DMS114 treated with DMSO at 0.1 percent for 48 hours (cell line): ENCODE results near the gene GAS1.

ENCODE experiments used
- DNase-seq: peaks from one replicate; lab custom pipeline; 2025; ENCODE audit not compliant: unreplicated experiment; lab: John Stamatoyannopoulos, UW

GAS1 gene

GRCh38 chr9:86947146-86948073, at the start of gene GAS1:
Gene GAS1 (minus strand): TSS chr9:86947506. CDS start chr9:86946779, 727 bp downstream.
- peak; percentile 92 for DNase-seq

DNA sequence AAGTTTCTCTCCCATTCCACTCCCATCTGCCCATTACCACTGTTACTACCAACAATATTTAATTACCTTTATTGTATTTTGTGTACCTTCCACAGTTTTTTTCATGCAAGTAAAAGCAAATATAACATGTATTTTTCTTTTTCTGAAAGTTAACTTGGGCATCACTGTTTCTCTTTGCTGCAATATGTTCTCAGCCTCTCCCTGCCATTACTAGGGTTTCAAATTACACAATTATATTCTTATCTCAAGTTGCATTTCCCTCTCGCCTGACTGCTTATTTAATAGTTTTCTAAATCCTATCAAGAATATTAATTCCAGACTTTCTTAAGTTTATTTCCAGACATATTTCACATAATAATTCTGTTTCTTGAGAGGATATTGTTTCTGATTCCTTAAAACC, 46.9 kb upstream of the GAS1 start:
- no peak for DNase-seq

DNA sequence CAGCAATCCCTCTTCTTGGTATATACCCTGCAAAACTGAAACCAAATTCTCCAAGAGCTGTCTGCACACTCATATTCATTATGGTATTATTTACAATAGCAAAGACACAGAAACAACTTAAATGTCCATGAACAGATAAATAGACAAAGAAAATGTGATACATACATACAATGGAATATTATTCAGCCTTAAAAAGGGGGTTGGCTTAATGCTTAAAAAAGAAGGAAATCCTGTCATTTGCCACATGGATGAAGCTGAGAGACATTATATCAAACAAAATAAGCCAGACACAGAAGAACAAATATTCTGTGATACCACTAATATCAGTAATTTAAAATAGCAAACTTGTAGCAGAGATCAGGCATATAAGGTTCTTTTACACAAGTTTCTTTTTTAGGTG, 46.5 kb upstream of the GAS1 start:
- no peak for DNase-seq

DNA sequence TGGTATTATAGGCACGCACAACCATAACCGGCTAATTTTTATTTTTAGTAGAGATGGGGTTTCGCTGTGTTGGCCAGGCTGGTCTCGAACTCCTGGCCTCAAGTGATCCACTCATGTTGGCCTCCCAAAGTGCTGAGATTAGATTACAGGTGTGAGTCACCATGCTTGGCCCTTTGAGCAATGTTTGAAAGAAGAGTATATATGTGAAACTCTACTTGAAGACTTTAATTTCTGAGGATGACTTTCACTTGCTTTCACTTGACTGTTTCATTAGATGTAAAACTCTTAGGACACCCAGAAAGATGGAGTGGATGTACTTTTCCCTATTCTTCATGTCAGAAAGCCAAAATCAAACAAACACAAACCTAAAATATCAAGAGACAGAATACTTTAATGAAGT, 43.8 kb upstream of the GAS1 start:
- DNase-seq = no peak

DNA sequence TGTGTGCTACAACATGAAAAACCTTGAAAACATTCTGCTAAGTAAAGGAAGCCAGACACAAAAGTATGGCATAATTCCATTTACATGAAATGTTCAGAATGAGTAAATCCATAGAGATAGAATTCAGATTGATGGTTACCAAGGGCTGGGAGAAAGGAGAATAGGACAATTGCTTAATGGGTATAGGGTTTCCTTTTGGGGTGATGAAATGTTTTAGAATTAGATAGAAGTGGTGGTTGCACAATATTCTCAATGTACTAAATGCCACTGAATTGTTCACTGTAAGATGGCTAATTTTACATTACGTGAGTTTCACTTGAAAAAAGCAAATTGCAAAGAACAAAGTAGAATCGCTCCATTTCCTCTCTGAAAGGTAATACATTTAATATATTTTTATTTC, 43.0 kb upstream of the GAS1 start:
- no peak for DNase-seq

- DNase-seq = no peak
These were observed 40.6 kb upstream of the GAS1 start for GRCh38 chr9:86987900-86988299.

GRCh38 chr9:86985132-86985647, 37.9 kb upstream of the GAS1 start:
- DNase-seq = no peak

- DNase-seq = no peak
These were observed 36.4 kb upstream of the GAS1 start for GRCh38 chr9:86983620-86984259.

DNA sequence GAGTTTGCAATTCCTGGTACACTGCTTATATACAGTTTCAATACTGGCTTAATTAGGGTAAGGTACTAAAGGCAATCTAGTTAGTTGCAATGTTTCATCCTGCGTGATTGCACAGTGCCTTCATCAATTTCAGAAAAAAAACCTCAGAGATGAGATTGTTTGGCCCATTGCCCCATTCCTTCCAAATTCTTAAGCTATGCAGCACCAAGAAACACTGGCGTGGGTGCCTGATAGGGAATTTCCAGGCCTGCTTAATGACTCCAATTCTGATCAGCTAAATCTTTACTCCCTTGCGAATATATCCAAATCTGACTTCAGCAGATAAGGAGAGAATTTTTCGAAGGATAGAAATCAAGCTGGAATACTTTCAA, 35.9 kb upstream of the GAS1 start:
- DNase-seq = no peak

DNA sequence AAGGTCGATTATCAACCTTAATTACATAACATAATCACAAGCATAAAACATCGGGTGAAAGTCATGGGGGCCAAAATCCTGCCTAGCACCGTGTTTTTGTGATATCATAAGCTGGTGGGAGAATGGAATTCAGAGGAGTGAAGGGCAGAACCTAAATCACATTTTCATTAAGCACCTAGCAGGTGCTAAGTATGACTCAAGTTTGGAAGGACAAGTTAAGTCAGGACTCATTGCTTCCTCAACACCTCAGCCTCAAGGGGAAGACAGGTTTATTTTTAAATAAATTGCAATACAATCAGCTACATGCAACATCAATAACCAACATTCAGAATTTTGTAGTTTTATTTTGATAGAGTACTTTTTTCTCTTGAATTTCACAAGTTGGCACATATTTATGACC, 33.5 kb upstream of the GAS1 start:
- DNase-seq = no peak

- no peak for DNase-seq
These were observed 32.4 kb upstream of the GAS1 start for GRCh38 chr9:86979657-86980056.

DNA sequence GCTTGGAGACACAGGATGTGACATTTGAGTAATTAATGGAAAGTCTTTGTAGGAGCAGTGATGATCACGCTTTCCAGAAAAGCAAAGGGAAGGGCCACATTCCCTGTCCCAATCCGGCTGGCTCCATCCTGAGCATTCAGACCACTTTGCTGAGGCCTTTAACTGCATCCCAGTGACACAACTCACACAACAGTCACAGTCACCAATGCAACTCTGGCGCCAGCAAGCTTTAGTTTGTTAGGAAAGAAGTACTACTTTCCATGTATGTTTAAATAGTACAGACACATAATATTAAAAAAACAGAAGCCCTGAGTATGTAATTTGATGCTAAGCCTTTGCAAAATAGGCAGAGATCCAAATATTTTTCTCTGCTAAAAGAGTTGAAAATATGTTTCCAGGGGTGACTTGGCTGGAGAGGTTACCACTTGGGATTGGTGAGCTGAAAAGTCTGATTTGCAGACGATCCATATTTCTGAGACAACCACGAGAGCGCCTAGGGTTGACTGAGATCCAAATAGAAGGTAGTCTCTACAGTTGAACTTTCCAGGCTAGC, 31.7 kb upstream of the GAS1 start:
- no peak for DNase-seq

GRCh38 chr9:86978413-86978812, 31.1 kb upstream of the GAS1 start:
- no peak for DNase-seq

- DNase-seq = no peak
These were observed 30.0 kb upstream of the GAS1 start for GRCh38 chr9:86977205-86977835.

- no peak for DNase-seq
These were observed 28.3 kb upstream of the GAS1 start for GRCh38 chr9:86975606-86976005.

- DNase-seq = no peak
These were observed 27.7 kb upstream of the GAS1 start for GRCh38 chr9:86975036-86975435.

- DNase-seq = no peak
These were observed 27.1 kb upstream of the GAS1 start for GRCh38 chr9:86974421-86974820.

- DNase-seq = no peak
These were observed 24.4 kb upstream of the GAS1 start for GRCh38 chr9:86971742-86972141.

DNA sequence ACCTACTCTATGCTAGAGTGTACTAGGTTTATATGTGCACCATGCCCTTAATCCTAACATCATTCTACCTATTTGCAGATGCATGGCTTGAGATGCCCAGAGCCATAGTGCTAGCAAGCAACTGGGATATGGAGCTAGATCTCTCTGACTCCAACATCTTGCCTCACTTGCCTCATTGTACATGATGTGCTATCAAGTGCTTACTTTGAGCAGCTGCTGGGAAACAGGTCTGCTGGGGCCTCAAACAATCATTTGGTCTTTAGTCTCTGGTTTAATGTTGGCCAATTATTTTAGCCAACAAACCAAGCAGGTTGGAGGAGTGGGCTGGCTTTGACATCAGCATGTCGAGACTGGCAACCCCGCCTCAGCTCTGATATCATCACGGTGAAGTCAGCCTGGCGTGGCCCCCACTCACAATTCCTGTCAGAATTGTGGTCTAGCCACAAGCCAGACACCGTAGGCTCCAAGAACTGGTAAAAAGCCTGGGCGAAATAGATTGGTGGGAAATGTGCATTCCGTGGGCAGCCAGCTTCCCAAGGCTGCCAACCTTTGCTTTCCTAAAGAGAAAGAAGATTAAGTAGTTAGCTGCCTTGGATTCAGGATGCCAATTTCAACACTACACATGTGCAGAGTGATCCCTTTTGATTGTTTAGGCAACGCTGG, 21.1 kb upstream of the GAS1 start:
- no peak for DNase-seq

GRCh38 chr9:86966852-86967511, 19.7 kb upstream of the GAS1 start:
- DNase-seq = no peak
